H1 (cell line): Measurements from ENCODE around the gene BRME1. TPM values are rescaled to one million over a fixed set of nuclear protein-coding genes. Genes with fewer than 3 reads are reported as not detected.

Experiments used
- CTCF ChIA-PET: fragments of 300-600 bp; sonication (Branson Sonifier 250); formaldehyde crosslinking; loops from one replicate; lab custom pipeline; 2021; ENCODE audit not compliant: partially characterized antibody; lab: Charles Lee
- POLR2A ChIA-PET: fragments of 300-600 bp; sonication (Branson Sonifier 250); formaldehyde crosslinking; loops from one replicate; lab custom pipeline; 2021; ENCODE audit warnings: inconsistent platforms; ENCODE audit not compliant: partially characterized antibody; lab: Charles Lee
- DNase-seq, 2 experiments: peaks; one replicate each; pipeline versions ENCODE4 v3.0.0 to v3.0.0-alpha.2; 2010 to 2022; ENCODE audit warnings: low spot score in 2 of 2, low read depth in 1 of 2, mixed read lengths in 1 of 2
- FAIRE-seq: peaks from 2 replicates; lab custom pipeline; 2011; peaks lifted over from hg19 to GRCh38; lab: Jason Lieb, UNC
- H2AFZ ChIP-seq: 2 replicates; pipeline ENCODE4 v1.8.1; 2012; ENCODE audit warnings: low read length, inconsistent platforms
- H2AK5ac ChIP-seq: 2 replicates; pipeline ENCODE4 v1.6.1; 2013; ENCODE audit warnings: low read depth, low read length
- H2BK120ac ChIP-seq: replicated peaks from 2 replicates; pipeline ENCODE3; 2013; ENCODE audit warnings: low read depth, low read length, inconsistent platforms
- H2BK12ac ChIP-seq: 2 replicates; pipeline ENCODE4 v1.6.1; 2013; ENCODE audit warnings: low read depth, low read length
- H2BK15ac ChIP-seq: 2 replicates; pipeline ENCODE4 v1.6.1; 2013; ENCODE audit warnings: low read length
- H2BK20ac ChIP-seq: 2 replicates; pipeline ENCODE4 v1.6.1; 2013; ENCODE audit warnings: low read length
- H2BK5ac ChIP-seq: 2 replicates; pipeline ENCODE4 v1.6.1; 2013; ENCODE audit warnings: low read depth, low read length
- H3K14ac ChIP-seq: 2 replicates; pipeline ENCODE4 v1.6.1; 2013; ENCODE audit warnings: inconsistent platforms; ENCODE audit not compliant: insufficient read length
- H3K18ac ChIP-seq: 2 replicates; pipeline ENCODE4 v1.6.1; 2013; ENCODE audit warnings: low read length; ENCODE audit errors: extremely low read depth
- H3K23ac ChIP-seq: 2 replicates; pipeline ENCODE4 v1.6.1; 2013; ENCODE audit warnings: inconsistent platforms; ENCODE audit not compliant: insufficient read length
- H3K23me2 ChIP-seq: 2 replicates; pipeline ENCODE4 v1.6.1; 2013; ENCODE audit warnings: low read depth, low read length
- H3K27ac ChIP-seq: 2 replicates; pipeline ENCODE4 v1.6.1; 2011; ENCODE audit warnings: low read depth, low read length, inconsistent platforms
- H3K27me3 ChIP-seq, 4 experiments: replicated peaks in 1 of 4; 1 replicate in 1 of 4; 2 replicates in 3 of 4; pipeline versions ENCODE4 v1.6.1 to v1.8.1; 2011 to 2013; ENCODE audit warnings: low read length in 3 of 4, mild to moderate bottlenecking in 3 of 4, inconsistent platforms in 2 of 4, mixed read lengths in 2 of 4, moderate library complexity in 1 of 4; ENCODE audit not compliant: control insufficient read depth in 3 of 4, insufficient read depth in 3 of 4; ENCODE audit errors: extremely low read depth in 1 of 4
- H3K36me3 ChIP-seq, 4 experiments: 2 replicates each; pipeline versions ENCODE4 v1.6.1 to v1.8.1; 2011 to 2013; ENCODE audit warnings: mild to moderate bottlenecking in 4 of 4, low read length in 3 of 4, moderate library complexity in 2 of 4, control low read depth in 1 of 4, inconsistent platforms in 1 of 4; ENCODE audit not compliant: insufficient read depth in 4 of 4, control insufficient read depth in 2 of 4
- H3K4ac ChIP-seq: replicated peaks from 2 replicates; pipeline ENCODE3; 2013; ENCODE audit warnings: low read length, low read depth, mixed read lengths, inconsistent platforms; ENCODE audit not compliant: insufficient read length
- H3K4me1 ChIP-seq, 4 experiments: replicated peaks in 1 of 4; 1 replicate in 1 of 4; 2 replicates in 3 of 4; pipeline versions ENCODE4 v1.6.1 to v1.8.1; 2011 to 2013; ENCODE audit warnings: low read length in 3 of 4, inconsistent platforms in 2 of 4, mixed read lengths in 1 of 4; ENCODE audit not compliant: insufficient read depth in 4 of 4, control insufficient read depth in 3 of 4
- H3K4me2 ChIP-seq, 2 experiments: 2 replicates each; pipeline versions ENCODE4 v1.6.1 to v1.8.1; 2011 to 2013; ENCODE audit warnings: low read depth in 2 of 2, low read length in 2 of 2, control low read depth in 1 of 2, inconsistent platforms in 1 of 2, mild to moderate bottlenecking in 1 of 2; ENCODE audit not compliant: insufficient read depth in 1 of 2
- H3K4me3 ChIP-seq, 4 experiments: fragments of 200-600, 300-600 bp in 1 of 4; sonication (generic), shearing (Covaris generic), sonication (Bioruptor Twin) in 1 of 4; 2 replicates each; pipeline versions ENCODE4 v1.5.1 to v1.8.1; 2011 to 2016; ENCODE audit warnings: low read length in 4 of 4, low read depth in 3 of 4, control low read depth in 2 of 4, inconsistent platforms in 2 of 4, mild to moderate bottlenecking in 2 of 4, mixed read lengths in 1 of 4, moderate library complexity in 1 of 4; ENCODE audit not compliant: insufficient read depth in 2 of 4; ENCODE audit errors: extremely low read depth in 1 of 4
- H3K56ac ChIP-seq: replicated peaks from 2 replicates; pipeline ENCODE3; 2013; ENCODE audit warnings: low read depth, mild to moderate bottlenecking, mixed read lengths, low read length, inconsistent platforms; ENCODE audit not compliant: insufficient read length
- H3K79me1 ChIP-seq: 2 replicates; pipeline ENCODE4 v1.6.1; 2013; ENCODE audit warnings: low read depth, low read length, control low read depth
- H3K79me2 ChIP-seq, 2 experiments: 2 replicates each; pipeline versions ENCODE4 v1.6.1 to v1.8.1; 2012 to 2013; ENCODE audit warnings: low read length in 2 of 2, mild to moderate bottlenecking in 2 of 2, inconsistent platforms in 1 of 2; ENCODE audit not compliant: insufficient read depth in 2 of 2, control insufficient read depth in 1 of 2
- H3K9ac ChIP-seq, 4 experiments: replicated peaks in 1 of 4; 1 replicate in 1 of 4; 2 replicates in 3 of 4; pipeline versions ENCODE4 v1.6.1 to v1.8.1; 2011 to 2013; ENCODE audit warnings: low read depth in 3 of 4, low read length in 3 of 4, control low read depth in 2 of 4, mild to moderate bottlenecking in 2 of 4, moderate library complexity in 2 of 4, inconsistent platforms in 1 of 4; ENCODE audit errors: extremely low read depth in 1 of 4
- H3K9me3 ChIP-seq, 2 experiments: 2 replicates each; pipeline versions ENCODE4 v1.6.1 to v1.8.1; 2012 to 2013; ENCODE audit warnings: mild to moderate bottlenecking in 2 of 2, moderate library complexity in 2 of 2, control low read depth in 1 of 2, inconsistent platforms in 1 of 2, low read depth in 1 of 2, low read length in 1 of 2, mixed read lengths in 1 of 2; ENCODE audit not compliant: insufficient read depth in 2 of 2
- H4K20me1 ChIP-seq, 2 experiments: replicated peaks in 1 of 2; 2 replicates each; pipeline versions ENCODE3 to v1.8.1; 2011 to 2013; ENCODE audit warnings: inconsistent platforms in 2 of 2, low read length in 2 of 2, mild to moderate bottlenecking in 1 of 2; ENCODE audit not compliant: insufficient read depth in 2 of 2, control insufficient read depth in 1 of 2
- H4K5ac ChIP-seq: 2 replicates; pipeline ENCODE4 v1.6.1; 2013; ENCODE audit warnings: low read length, low read depth, mixed read lengths, inconsistent platforms; ENCODE audit not compliant: insufficient read length
- H4K8ac ChIP-seq: 2 replicates; pipeline ENCODE4 v1.8.0; 2013; ENCODE audit warnings: mild to moderate bottlenecking, moderate library complexity, low read length, inconsistent platforms; ENCODE audit not compliant: insufficient read depth; ENCODE audit errors: extremely low read depth
- H4K91ac ChIP-seq: replicated peaks from 2 replicates; pipeline ENCODE3; 2013; ENCODE audit warnings: low read length, mixed read lengths, inconsistent platforms; ENCODE audit not compliant: insufficient read length
- ATF3 ChIP-seq: IDR thresholded peaks from 2 replicates; pipeline ENCODE4 v1.6.1; 2011; ENCODE audit warnings: low read depth, mild to moderate bottlenecking, low read length; ENCODE audit not compliant: insufficient read depth
- BRCA1 ChIP-seq: IDR thresholded peaks from 2 replicates; pipeline ENCODE4 v1.6.1; 2012; ENCODE audit warnings: low read depth, low read length, improper control_type of control experiment
- CTBP2 ChIP-seq: IDR thresholded peaks from 2 replicates; pipeline ENCODE4 v1.7.0; 2011; ENCODE audit warnings: borderline replicate concordance, mild to moderate bottlenecking, moderate library complexity, mixed read lengths, low read length; ENCODE audit not compliant: insufficient read depth, insufficient read length
- FOSL1 ChIP-seq: IDR thresholded peaks from 2 replicates; pipeline ENCODE4 v1.6.1; 2011; ENCODE audit warnings: mild to moderate bottlenecking, low read depth, low read length, moderate library complexity; ENCODE audit not compliant: insufficient read depth
- HDAC6 ChIP-seq: IDR thresholded peaks from one replicate; pipeline ENCODE4 v1.7.1; 2012; ENCODE audit warnings: low read depth, mild to moderate bottlenecking, inconsistent platforms, low read length, moderate library complexity
- POU5F1 ChIP-seq: IDR thresholded peaks from 2 replicates; pipeline ENCODE4 v1.6.1; 2011; ENCODE audit warnings: low read depth, mild to moderate bottlenecking, low read length, moderate library complexity
- RXRA ChIP-seq: IDR thresholded peaks from 2 replicates; pipeline ENCODE4 v1.6.1; 2011; ENCODE audit warnings: low read depth, mild to moderate bottlenecking, low read length, moderate library complexity; ENCODE audit not compliant: insufficient read depth
- SIX5 ChIP-seq: IDR thresholded peaks from 2 replicates; pipeline ENCODE4 v1.6.1; 2011; ENCODE audit warnings: mild to moderate bottlenecking, low read depth, low read length
- YY1 ChIP-seq: IDR thresholded peaks from 2 replicates; pipeline ENCODE4 v1.6.1; 2011; ENCODE audit warnings: low read depth, mild to moderate bottlenecking, low read length
- WGBS, 2 experiments: shearing (Covaris generic) in 1 of 2; methylation state at CpG; one replicate each; pipeline versions ENCODE4 v1.1.6 to v1.1.7; 2013 to 2015; ENCODE audit warnings: low lambda C conversion rate in 2 of 2, mixed read lengths in 2 of 2, inconsistent platforms in 1 of 2, low coverage in 1 of 2, missing lambda C conversion rate in 1 of 2; ENCODE audit not compliant: insufficient replicate concordance in 2 of 2, insufficient coverage in 1 of 2, insufficient read length in 1 of 2; ENCODE audit errors: extremely low coverage in 1 of 2, missing lambda C conversion rate in 1 of 2; 5-methylcytosine and 5-hydroxymethylcytosine counted together
- polyA plus RNA-seq, 7 experiments: library from polyadenylated mRNA; depleted of rRNA in 3 of 7; stranded (reverse) in 5 of 7; unstranded in 2 of 7; fragments of >200 nt in 5 of 7; fragments of 200-250 nt in 2 of 7; gene quantifications; 1 replicate in 5 of 7; 2 replicates in 1 of 7; 4 replicates in 1 of 7; pipeline versions ENCODE4 v1.2.1 to v1.2.3, GENCODE V29; 2011 to 2013; ENCODE audit warnings: missing spikeins in 2 of 7, mixed read lengths in 2 of 7
- total RNA-seq: library from RNA; stranded (reverse); fragmentation: NEBNext Ultra II Directional; extraction: Animal tissue kit (Norgen Biotek cat#: 25700); gene quantifications from 2 replicates; pipeline ENCODE4 v1.2.1, GENCODE V29; 2021
- TF ChIP-seq, protein P1 (sequence below): IDR thresholded peaks from 2 replicates; pipeline ENCODE4 v1.6.1; 2011; ENCODE audit warnings: low read length, improper control_type of control experiment

The BRME1 gene
- total and polyA plus RNA-seq, 2 of the 8 experiments (the other 6 are each of a cell fraction or from before 2014, with no cell fraction given) = 4.6 to 4.7 TPM

DNA sequence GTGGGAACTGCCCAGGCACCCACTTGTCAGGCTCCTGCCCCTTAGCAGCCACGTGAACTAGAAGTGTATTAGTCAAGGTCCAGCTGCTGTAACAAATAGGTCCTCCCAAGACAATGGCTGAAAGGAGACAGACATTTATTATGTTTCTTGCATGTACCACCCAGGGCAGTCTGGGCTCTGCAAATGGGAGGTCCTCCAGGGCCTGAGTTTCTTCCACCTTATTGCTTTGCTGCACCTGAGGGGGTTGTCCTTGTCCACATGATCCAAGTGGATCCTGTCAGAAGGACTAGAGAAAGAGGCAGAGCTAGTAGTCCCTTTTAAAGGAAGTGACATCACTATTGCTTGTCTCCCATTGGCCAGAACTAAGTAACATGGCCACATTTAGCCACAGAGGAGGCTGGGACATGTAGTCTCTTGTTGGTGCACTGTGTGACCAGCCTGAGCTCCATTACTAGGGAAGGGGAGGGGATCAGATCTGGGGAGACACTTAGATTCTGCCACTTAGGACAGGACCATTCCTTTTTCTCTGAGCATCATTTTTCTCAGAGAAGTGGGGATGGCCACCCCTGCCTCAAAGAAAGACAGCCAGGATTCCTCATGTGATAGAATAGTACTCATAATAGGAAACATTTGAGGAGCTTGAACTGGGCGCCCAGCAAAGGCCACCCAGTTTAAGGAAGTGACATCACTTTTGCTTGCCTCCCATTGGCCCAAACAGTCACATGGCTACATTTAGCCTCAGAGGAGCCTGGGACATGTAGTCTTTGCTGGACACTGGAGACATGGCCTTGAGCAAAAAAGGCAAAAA is 15.2 kb upstream of the BRME1 start:
- Histone ChIP-seq H2BK12ac (no peak overlapping the region), H3K4me1 (no peaks in the 10 kb centered on the region), H3K27ac (peak overlapping the region; percentile 41; the same call in 1 of the 2 replicates), H2AK5ac (no peak overlapping the region), H3K9ac (no peak overlapping the region), H2BK15ac (no peak overlapping the region), H3K4me2 (no peak overlapping the region), H3K9me3 (peaks cover 9 to 10% of the 10 kb centered on the region in 2 experiments), H4K20me1 (peaks cover 0 to 3% of the 10 kb centered on the region in 2 experiments), H3K79me2 (no peaks in the 10 kb centered on the region), H3K79me1 (no peaks in the 10 kb centered on the region), H2BK20ac (no peak overlapping the region), H4K91ac (no peak overlapping the region), H3K36me3 (peaks cover 7 to 45% (median 35%) of the 10 kb centered on the region in 4 experiments), H3K56ac (no peak overlapping the region), H2BK5ac (no peak overlapping the region), H3K27me3 (no peaks in the 10 kb centered on the region), H2AFZ (no peak overlapping the region), H3K4me3 (no peak overlapping the region), H3K23me2 (no peaks in the 10 kb centered on the region), H3K14ac (no peak overlapping the region), H3K23ac (no peak overlapping the region), H2BK120ac (no peak overlapping the region), H3K4ac (no peak overlapping the region), H3K18ac (no peak overlapping the region), H4K5ac (no peak overlapping the region), H4K8ac (no peak overlapping the region)
- DNase-seq = peak in 1 of 2 experiments; percentile 51
- ChIA-PET POLR2A (interaction anchor here (0.7 to 2.4 kb wide), 10 partner anchors 9 to 87 kb away, joined by 3 to 21 read pairs (median 4); partner anchors contain the start of genes DCAF15 and PODNL1), CTCF (interaction anchor here (0.7 to 1.3 kb wide), 10 partner anchors 10 to 151 kb away, joined by 3 to 4 read pairs (median 3); partner anchors contain the start of genes BRME1 and MISP3)
- peak; percentile 89 for FAIRE-seq
- WGBS, 2 experiments = 88% methylated on average over 2 of the region's 2 CpGs; no CpG with 5 or more reads in 1 of the 2 experiments
- TF ChIP-seq FOSL1 = no peak
- TF ChIP-seq CTBP2 = no peak
- TF ChIP-seq, protein P1, sequence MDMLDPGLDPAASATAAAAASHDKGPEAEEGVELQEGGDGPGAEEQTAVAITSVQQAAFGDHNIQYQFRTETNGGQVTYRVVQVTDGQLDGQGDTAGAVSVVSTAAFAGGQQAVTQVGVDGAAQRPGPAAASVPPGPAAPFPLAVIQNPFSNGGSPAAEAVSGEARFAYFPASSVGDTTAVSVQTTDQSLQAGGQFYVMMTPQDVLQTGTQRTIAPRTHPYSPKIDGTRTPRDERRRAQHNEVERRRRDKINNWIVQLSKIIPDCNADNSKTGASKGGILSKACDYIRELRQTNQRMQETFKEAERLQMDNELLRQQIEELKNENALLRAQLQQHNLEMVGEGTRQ = peak; percentile 78
- TF ChIP-seq BRCA1 = no peak
- TF ChIP-seq POU5F1 = no peak
- TF ChIP-seq SIX5 = peak; percentile 64
- TF ChIP-seq RXRA = no peak
- TF ChIP-seq HDAC6 = no peak
- TF ChIP-seq ATF3 = peak; percentile 69
- peak; percentile 71; the same call in 1 of the 2 replicates for TF ChIP-seq YY1
